ENCODE results near the gene NRN1L.

Gene NRN1L

GRCh38 chr16:67917140-67917851 lies 32.6 kb downstream of the NRN1L start:
- no peak for DNase-seq (ENCODE audit: low read depth in 3 of 3)

GRCh38 chr16:67917852-67918236 lies 33.2 kb downstream of the NRN1L start:
- peak in 1 of 3 experiments; percentile 26 for DNase-seq (ENCODE audit: low read depth in 3 of 3)

- no peak for DNase-seq (ENCODE audit: low read depth in 3 of 3)
Measured at GRCh38 chr16:67919622-67920221, 35.0 kb downstream of the NRN1L start.

GRCh38 chr16:67922221-67922620 lies 37.5 kb downstream of the NRN1L start:
- DNase-seq (ENCODE audit: low read depth in 3 of 3) = no peak

- no peak for DNase-seq (ENCODE audit: low read depth in 3 of 3)
Measured at GRCh38 chr16:67922740-67923139, 38.1 kb downstream of the NRN1L start.

GRCh38 chr16:67923414-67924116 lies 38.9 kb downstream of the NRN1L start:
- DNase-seq (ENCODE audit: low read depth in 3 of 3) = no peak

GRCh38 chr16:67924140-67924906 lies 39.6 kb downstream of the NRN1L start:
- DNase-seq (ENCODE audit: low read depth in 3 of 3) = no peak

GRCh38 chr16:67926181-67926750 lies 41.6 kb downstream of the NRN1L start:
- DNase-seq (ENCODE audit: low read depth in 3 of 3) = no peak

GRCh38 chr16:67927131-67927941 lies 42.7 kb downstream of the NRN1L start:
- no peak for DNase-seq (ENCODE audit: low read depth in 3 of 3)

GRCh38 chr16:67928147-67928546 lies 43.5 kb downstream of the NRN1L start:
- no peak for DNase-seq (ENCODE audit: low read depth in 3 of 3)

GRCh38 chr16:67928561-67929364 lies 44.1 kb downstream of the NRN1L start:
- peak; percentile 53 to 63 (median 61) for DNase-seq (ENCODE audit: low read depth in 3 of 3)

- no peak for DNase-seq (ENCODE audit: low read depth in 3 of 3)
Measured at GRCh38 chr16:67930191-67930590, 45.5 kb downstream of the NRN1L start.

- DNase-seq (ENCODE audit: low read depth in 3 of 3) = no peak
Measured at GRCh38 chr16:67930678-67931211, 46.1 kb downstream of the NRN1L start.

- DNase-seq (ENCODE audit: low read depth in 3 of 3) = no peak
Measured at GRCh38 chr16:67931712-67932461, 47.2 kb downstream of the NRN1L start, which contains the start of gene CTRL. TSS of gene CTRL (minus strand) at chr16:67931862. CDS start at chr16:67931852, 10 bp downstream.

GRCh38 chr16:67932462-67932840 lies 47.8 kb downstream of the NRN1L start:
- DNase-seq (ENCODE audit: low read depth in 3 of 3) = no peak

- DNase-seq (ENCODE audit: low read depth in 3 of 3) = no peak
Measured at GRCh38 chr16:67933805-67934204, 49.1 kb downstream of the NRN1L start.

GRCh38 chr16:67934306-67935100 lies 49.8 kb downstream of the NRN1L start:
- no peak for DNase-seq (ENCODE audit: low read depth in 3 of 3)

GRCh38 chr16:67935101-67935401 lies 50.4 kb downstream of the NRN1L start:
- DNase-seq (ENCODE audit: low read depth in 3 of 3) = no peak
